ENCODE results near the gene SLC4A5.

Gene SLC4A5

DNA sequence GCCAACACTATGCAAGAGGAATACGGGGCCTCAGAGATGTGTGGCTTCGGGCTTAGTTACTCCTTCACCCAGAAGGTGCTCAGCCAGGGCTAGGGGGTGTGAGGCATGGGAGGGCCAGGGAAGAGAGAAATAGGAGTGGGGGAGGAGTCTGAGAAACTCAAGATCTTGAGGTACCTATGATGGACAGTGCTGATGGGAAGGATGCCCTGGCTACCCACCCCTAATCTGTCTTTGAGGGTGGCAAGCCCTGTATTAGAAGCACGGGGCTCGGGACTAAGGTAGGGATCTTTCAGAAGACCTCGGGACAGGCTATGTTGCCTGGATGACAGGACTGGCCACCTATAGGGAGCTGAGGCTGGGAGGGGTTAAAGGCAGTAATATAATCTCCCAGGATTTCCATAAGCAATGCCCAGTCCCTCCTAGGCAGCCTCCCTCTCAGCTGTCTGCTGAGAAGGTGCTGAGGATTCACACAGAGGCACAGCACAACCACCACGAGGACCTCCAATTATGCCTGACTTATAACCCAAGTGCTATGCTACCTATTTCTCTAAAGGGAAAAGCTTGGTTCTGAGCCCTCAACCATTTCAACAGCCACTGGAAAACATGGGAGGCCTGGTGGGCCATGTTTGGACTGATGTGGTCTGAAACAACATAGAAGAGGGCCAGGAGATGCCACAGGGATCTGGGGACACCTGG, 121.5 kb downstream of the SLC4A5 start:
- H3K27ac ChIP-seq (ENCODE audit: low read depth, low read length): no peak overlapping the region
- H3K4me1 ChIP-seq (ENCODE audit: control insufficient read depth, low read length): no peaks in the 10 kb centered on the region
- no peak for TF ChIP-seq EZH2phosphoT487 (IDR thresholded peaks at IDR 0.05; ENCODE audit: borderline replicate concordance, low read length)
- TF ChIP-seq, protein P1, sequence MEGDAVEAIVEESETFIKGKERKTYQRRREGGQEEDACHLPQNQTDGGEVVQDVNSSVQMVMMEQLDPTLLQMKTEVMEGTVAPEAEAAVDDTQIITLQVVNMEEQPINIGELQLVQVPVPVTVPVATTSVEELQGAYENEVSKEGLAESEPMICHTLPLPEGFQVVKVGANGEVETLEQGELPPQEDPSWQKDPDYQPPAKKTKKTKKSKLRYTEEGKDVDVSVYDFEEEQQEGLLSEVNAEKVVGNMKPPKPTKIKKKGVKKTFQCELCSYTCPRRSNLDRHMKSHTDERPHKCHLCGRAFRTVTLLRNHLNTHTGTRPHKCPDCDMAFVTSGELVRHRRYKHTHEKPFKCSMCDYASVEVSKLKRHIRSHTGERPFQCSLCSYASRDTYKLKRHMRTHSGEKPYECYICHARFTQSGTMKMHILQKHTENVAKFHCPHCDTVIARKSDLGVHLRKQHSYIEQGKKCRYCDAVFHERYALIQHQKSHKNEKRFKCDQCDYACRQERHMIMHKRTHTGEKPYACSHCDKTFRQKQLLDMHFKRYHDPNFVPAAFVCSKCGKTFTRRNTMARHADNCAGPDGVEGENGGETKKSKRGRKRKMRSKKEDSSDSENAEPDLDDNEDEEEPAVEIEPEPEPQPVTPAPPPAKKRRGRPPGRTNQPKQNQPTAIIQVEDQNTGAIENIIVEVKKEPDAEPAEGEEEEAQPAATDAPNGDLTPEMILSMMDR (IDR thresholded peaks at IDR 0.05; ENCODE audit: low read depth, low read length, poor library complexity, severe bottlenecking): no peak
- no peak overlapping the region for H3K4me2 ChIP-seq (ENCODE audit: low read length)
- H3K4me3 ChIP-seq (ENCODE audit: low read length): no peak overlapping the region
- no peaks in the 10 kb centered on the region for H3K9me3 ChIP-seq (ENCODE audit: control insufficient read depth, insufficient read depth, low read length)
- H4K20me1 ChIP-seq (ENCODE audit: control insufficient read depth, insufficient read depth, low read depth, low read length): peaks cover 12% of the 10 kb centered on the region; the same call in 1 of the 2 replicates
- H3K27me3 ChIP-seq (ENCODE audit: control insufficient read depth, low read length): no peaks in the 10 kb centered on the region
- peaks cover 26% of the 10 kb centered on the region for H3K36me3 ChIP-seq (ENCODE audit: control insufficient read depth, low read length)
- H3F3A ChIP-seq (ENCODE audit: control insufficient read depth, insufficient read depth): peaks cover 41% of the 10 kb centered on the region
- no peaks in the 10 kb centered on the region for H3K9me2 ChIP-seq (replicated peaks; ENCODE audit: control insufficient read depth, low read length)
- no peaks in the 10 kb centered on the region for H3K79me2 ChIP-seq (ENCODE audit: control insufficient read depth, low read length)

DNA sequence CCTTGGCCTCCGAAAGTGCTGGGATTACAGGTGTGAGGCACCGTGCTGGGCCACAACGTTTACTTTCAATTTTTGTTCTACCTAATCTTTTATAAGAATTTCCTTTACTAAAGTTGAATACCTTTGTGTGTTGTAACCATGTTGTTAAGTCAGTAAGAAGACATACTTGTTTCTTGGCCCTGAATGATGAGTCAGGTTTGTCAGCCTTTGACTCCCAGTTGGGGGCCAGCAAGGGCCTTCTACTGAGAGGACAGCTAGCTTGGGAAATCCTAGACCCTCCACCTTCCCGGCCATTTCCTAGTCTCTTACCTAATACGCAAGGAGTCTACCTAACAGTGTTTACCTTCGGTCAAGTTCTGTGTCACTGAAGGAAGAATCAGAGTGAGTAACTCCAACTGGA, 122.1 kb downstream of the SLC4A5 start:
- Histone ChIP-seq H3K9me2 (replicated peaks; ENCODE audit: control insufficient read depth, low read length) (no peaks in the 10 kb centered on the region), H3K9me3 (ENCODE audit: control insufficient read depth, insufficient read depth, low read length) (no peaks in the 10 kb centered on the region), H3K4me1 (ENCODE audit: control insufficient read depth, low read length) (no peaks in the 10 kb centered on the region), H3K36me3 (ENCODE audit: control insufficient read depth, low read length) (peaks cover 32% of the 10 kb centered on the region), H3K79me2 (ENCODE audit: control insufficient read depth, low read length) (no peaks in the 10 kb centered on the region), H3K27ac (ENCODE audit: low read depth, low read length) (no peak overlapping the region), H3K4me3 (ENCODE audit: low read length) (no peak overlapping the region), H3K27me3 (ENCODE audit: control insufficient read depth, low read length) (no peaks in the 10 kb centered on the region), H3K4me2 (ENCODE audit: low read length) (no peak overlapping the region), H4K20me1 (ENCODE audit: control insufficient read depth, insufficient read depth, low read depth, low read length) (peaks cover 14% of the 10 kb centered on the region; the same call in 1 of the 2 replicates), H3F3A (ENCODE audit: control insufficient read depth, insufficient read depth) (peaks cover 43% of the 10 kb centered on the region)
- TF ChIP-seq, protein P1 (IDR thresholded peaks at IDR 0.05; ENCODE audit: low read depth, low read length, poor library complexity, severe bottlenecking): no peak
- TF ChIP-seq EZH2phosphoT487 (IDR thresholded peaks at IDR 0.05; ENCODE audit: borderline replicate concordance, low read length): no peak

DNA sequence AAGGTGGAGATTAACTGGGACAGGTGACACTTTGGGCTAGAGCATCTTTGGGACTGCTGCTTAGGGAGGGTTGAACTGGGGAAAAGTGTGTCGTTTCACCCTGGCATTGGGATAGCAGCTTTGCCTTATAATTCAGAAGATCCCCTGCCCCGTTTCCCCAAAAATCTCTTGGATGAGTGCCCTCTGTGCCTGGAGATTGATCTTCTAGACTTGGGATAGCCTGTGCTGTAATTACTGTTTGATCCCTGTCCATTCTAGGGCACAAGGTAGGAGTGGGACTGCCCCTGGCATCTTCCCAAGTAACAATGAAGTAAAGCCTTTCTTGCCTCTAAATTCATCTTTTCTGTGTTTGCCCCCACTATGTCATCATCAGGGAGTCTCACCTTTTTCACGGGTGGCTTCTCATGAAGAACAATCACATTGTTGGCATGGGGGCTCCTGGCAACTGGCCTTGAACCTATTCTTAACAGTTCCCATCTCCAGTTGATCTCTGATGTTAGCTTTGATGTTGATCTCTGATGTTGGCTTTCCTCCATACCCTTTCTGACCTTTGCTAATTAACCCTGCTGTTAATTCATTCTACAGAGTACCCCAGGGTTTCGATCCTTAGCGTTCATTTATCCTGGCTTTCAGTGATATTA, 123.2 kb downstream of the SLC4A5 start:
- Histone ChIP-seq H4K20me1 (ENCODE audit: control insufficient read depth, insufficient read depth, low read depth, low read length) (peaks cover 14% of the 10 kb centered on the region; the same call in 1 of the 2 replicates), H3K4me1 (ENCODE audit: control insufficient read depth, low read length) (no peaks in the 10 kb centered on the region), H3F3A (ENCODE audit: control insufficient read depth, insufficient read depth) (peaks cover 43% of the 10 kb centered on the region), H3K79me2 (ENCODE audit: control insufficient read depth, low read length) (no peaks in the 10 kb centered on the region), H3K4me3 (ENCODE audit: low read length) (no peak overlapping the region), H3K9me2 (replicated peaks; ENCODE audit: control insufficient read depth, low read length) (no peaks in the 10 kb centered on the region), H3K27me3 (ENCODE audit: control insufficient read depth, low read length) (no peaks in the 10 kb centered on the region), H3K27ac (ENCODE audit: low read depth, low read length) (no peak overlapping the region), H3K9me3 (ENCODE audit: control insufficient read depth, insufficient read depth, low read length) (no peaks in the 10 kb centered on the region), H3K36me3 (ENCODE audit: control insufficient read depth, low read length) (peaks cover 42% of the 10 kb centered on the region), H3K4me2 (ENCODE audit: low read length) (no peak overlapping the region)
- TF ChIP-seq EZH2phosphoT487 (IDR thresholded peaks at IDR 0.05; ENCODE audit: borderline replicate concordance, low read length): no peak
- TF ChIP-seq, protein P1 (IDR thresholded peaks at IDR 0.05; ENCODE audit: low read depth, low read length, poor library complexity, severe bottlenecking): no peak

Measured in DOHH2 (cell line).